H1 (cell line): Measurements from ENCODE around the gene C20orf202. TPM values are rescaled to one million over a fixed set of nuclear protein-coding genes. Genes with fewer than 3 reads are reported as not detected.

Experiments used
- CTCF ChIA-PET: fragments of 300-600 bp; sonication (Branson Sonifier 250); formaldehyde crosslinking; loops from one replicate; lab custom pipeline; 2021; ENCODE audit not compliant: partially characterized antibody; lab: Charles Lee
- POLR2A ChIA-PET: fragments of 300-600 bp; sonication (Branson Sonifier 250); formaldehyde crosslinking; loops from one replicate; lab custom pipeline; 2021; ENCODE audit warnings: inconsistent platforms; ENCODE audit not compliant: partially characterized antibody; lab: Charles Lee
- DNase-seq, 2 experiments: peaks; one replicate each; pipeline versions ENCODE4 v3.0.0 to v3.0.0-alpha.2; 2010 to 2022; ENCODE audit warnings: low spot score in 2 of 2, low read depth in 1 of 2, mixed read lengths in 1 of 2
- FAIRE-seq: peaks from 2 replicates; lab custom pipeline; 2011; peaks lifted over from hg19 to GRCh38; lab: Jason Lieb, UNC
- H2AFZ ChIP-seq: 2 replicates; pipeline ENCODE4 v1.8.1; 2012; ENCODE audit warnings: low read length, inconsistent platforms
- H2AK5ac ChIP-seq: 2 replicates; pipeline ENCODE4 v1.6.1; 2013; ENCODE audit warnings: low read depth, low read length
- H2BK120ac ChIP-seq: replicated peaks from 2 replicates; pipeline ENCODE3; 2013; ENCODE audit warnings: low read depth, low read length, inconsistent platforms
- H2BK12ac ChIP-seq: 2 replicates; pipeline ENCODE4 v1.6.1; 2013; ENCODE audit warnings: low read depth, low read length
- H2BK15ac ChIP-seq: 2 replicates; pipeline ENCODE4 v1.6.1; 2013; ENCODE audit warnings: low read length
- H2BK20ac ChIP-seq: 2 replicates; pipeline ENCODE4 v1.6.1; 2013; ENCODE audit warnings: low read length
- H2BK5ac ChIP-seq: 2 replicates; pipeline ENCODE4 v1.6.1; 2013; ENCODE audit warnings: low read depth, low read length
- H3K14ac ChIP-seq: 2 replicates; pipeline ENCODE4 v1.6.1; 2013; ENCODE audit warnings: inconsistent platforms; ENCODE audit not compliant: insufficient read length
- H3K18ac ChIP-seq: 2 replicates; pipeline ENCODE4 v1.6.1; 2013; ENCODE audit warnings: low read length; ENCODE audit errors: extremely low read depth
- H3K23ac ChIP-seq: 2 replicates; pipeline ENCODE4 v1.6.1; 2013; ENCODE audit warnings: inconsistent platforms; ENCODE audit not compliant: insufficient read length
- H3K23me2 ChIP-seq: 2 replicates; pipeline ENCODE4 v1.6.1; 2013; ENCODE audit warnings: low read depth, low read length
- H3K27ac ChIP-seq: 2 replicates; pipeline ENCODE4 v1.6.1; 2011; ENCODE audit warnings: low read depth, low read length, inconsistent platforms
- H3K27me3 ChIP-seq, 4 experiments: replicated peaks in 1 of 4; 1 replicate in 1 of 4; 2 replicates in 3 of 4; pipeline versions ENCODE4 v1.6.1 to v1.8.1; 2011 to 2013; ENCODE audit warnings: low read length in 3 of 4, mild to moderate bottlenecking in 3 of 4, inconsistent platforms in 2 of 4, mixed read lengths in 2 of 4, moderate library complexity in 1 of 4; ENCODE audit not compliant: control insufficient read depth in 3 of 4, insufficient read depth in 3 of 4; ENCODE audit errors: extremely low read depth in 1 of 4
- H3K36me3 ChIP-seq, 4 experiments: 2 replicates each; pipeline versions ENCODE4 v1.6.1 to v1.8.1; 2011 to 2013; ENCODE audit warnings: mild to moderate bottlenecking in 4 of 4, low read length in 3 of 4, moderate library complexity in 2 of 4, control low read depth in 1 of 4, inconsistent platforms in 1 of 4; ENCODE audit not compliant: insufficient read depth in 4 of 4, control insufficient read depth in 2 of 4
- H3K4ac ChIP-seq: replicated peaks from 2 replicates; pipeline ENCODE3; 2013; ENCODE audit warnings: low read length, low read depth, mixed read lengths, inconsistent platforms; ENCODE audit not compliant: insufficient read length
- H3K4me1 ChIP-seq, 4 experiments: replicated peaks in 1 of 4; 1 replicate in 1 of 4; 2 replicates in 3 of 4; pipeline versions ENCODE4 v1.6.1 to v1.8.1; 2011 to 2013; ENCODE audit warnings: low read length in 3 of 4, inconsistent platforms in 2 of 4, mixed read lengths in 1 of 4; ENCODE audit not compliant: insufficient read depth in 4 of 4, control insufficient read depth in 3 of 4
- H3K4me2 ChIP-seq, 2 experiments: 2 replicates each; pipeline versions ENCODE4 v1.6.1 to v1.8.1; 2011 to 2013; ENCODE audit warnings: low read depth in 2 of 2, low read length in 2 of 2, control low read depth in 1 of 2, inconsistent platforms in 1 of 2, mild to moderate bottlenecking in 1 of 2; ENCODE audit not compliant: insufficient read depth in 1 of 2
- H3K4me3 ChIP-seq, 4 experiments: fragments of 200-600, 300-600 bp in 1 of 4; sonication (generic), shearing (Covaris generic), sonication (Bioruptor Twin) in 1 of 4; 2 replicates each; pipeline versions ENCODE4 v1.5.1 to v1.8.1; 2011 to 2016; ENCODE audit warnings: low read length in 4 of 4, low read depth in 3 of 4, control low read depth in 2 of 4, inconsistent platforms in 2 of 4, mild to moderate bottlenecking in 2 of 4, mixed read lengths in 1 of 4, moderate library complexity in 1 of 4; ENCODE audit not compliant: insufficient read depth in 2 of 4; ENCODE audit errors: extremely low read depth in 1 of 4
- H3K56ac ChIP-seq: replicated peaks from 2 replicates; pipeline ENCODE3; 2013; ENCODE audit warnings: low read depth, mild to moderate bottlenecking, mixed read lengths, low read length, inconsistent platforms; ENCODE audit not compliant: insufficient read length
- H3K79me1 ChIP-seq: 2 replicates; pipeline ENCODE4 v1.6.1; 2013; ENCODE audit warnings: low read depth, low read length, control low read depth
- H3K79me2 ChIP-seq, 2 experiments: 2 replicates each; pipeline versions ENCODE4 v1.6.1 to v1.8.1; 2012 to 2013; ENCODE audit warnings: low read length in 2 of 2, mild to moderate bottlenecking in 2 of 2, inconsistent platforms in 1 of 2; ENCODE audit not compliant: insufficient read depth in 2 of 2, control insufficient read depth in 1 of 2
- H3K9ac ChIP-seq, 4 experiments: replicated peaks in 1 of 4; 1 replicate in 1 of 4; 2 replicates in 3 of 4; pipeline versions ENCODE4 v1.6.1 to v1.8.1; 2011 to 2013; ENCODE audit warnings: low read depth in 3 of 4, low read length in 3 of 4, control low read depth in 2 of 4, mild to moderate bottlenecking in 2 of 4, moderate library complexity in 2 of 4, inconsistent platforms in 1 of 4; ENCODE audit errors: extremely low read depth in 1 of 4
- H3K9me3 ChIP-seq, 2 experiments: 2 replicates each; pipeline versions ENCODE4 v1.6.1 to v1.8.1; 2012 to 2013; ENCODE audit warnings: mild to moderate bottlenecking in 2 of 2, moderate library complexity in 2 of 2, control low read depth in 1 of 2, inconsistent platforms in 1 of 2, low read depth in 1 of 2, low read length in 1 of 2, mixed read lengths in 1 of 2; ENCODE audit not compliant: insufficient read depth in 2 of 2
- H4K20me1 ChIP-seq, 2 experiments: replicated peaks in 1 of 2; 2 replicates each; pipeline versions ENCODE3 to v1.8.1; 2011 to 2013; ENCODE audit warnings: inconsistent platforms in 2 of 2, low read length in 2 of 2, mild to moderate bottlenecking in 1 of 2; ENCODE audit not compliant: insufficient read depth in 2 of 2, control insufficient read depth in 1 of 2
- H4K5ac ChIP-seq: 2 replicates; pipeline ENCODE4 v1.6.1; 2013; ENCODE audit warnings: low read length, low read depth, mixed read lengths, inconsistent platforms; ENCODE audit not compliant: insufficient read length
- H4K8ac ChIP-seq: 2 replicates; pipeline ENCODE4 v1.8.0; 2013; ENCODE audit warnings: mild to moderate bottlenecking, moderate library complexity, low read length, inconsistent platforms; ENCODE audit not compliant: insufficient read depth; ENCODE audit errors: extremely low read depth
- H4K91ac ChIP-seq: replicated peaks from 2 replicates; pipeline ENCODE3; 2013; ENCODE audit warnings: low read length, mixed read lengths, inconsistent platforms; ENCODE audit not compliant: insufficient read length
- BRCA1 ChIP-seq: IDR thresholded peaks from 2 replicates; pipeline ENCODE4 v1.6.1; 2012; ENCODE audit warnings: low read depth, low read length, improper control_type of control experiment
- CBX8 ChIP-seq: fragments of 300-800, 300-1000 bp; sonication (generic); IDR thresholded peaks from 2 replicates; pipeline ENCODE4 v1.7.1; 2016; ENCODE audit warnings: low read depth, low read length, borderline replicate concordance
- CEBPB ChIP-seq: IDR thresholded peaks from 2 replicates; pipeline ENCODE4 v1.6.1; 2012; ENCODE audit warnings: low read depth, low read length
- CHD1 ChIP-seq: IDR thresholded peaks from 2 replicates; pipeline ENCODE4 v1.6.1; 2012; ENCODE audit warnings: low read depth, low read length, improper control_type of control experiment
- CTBP2 ChIP-seq: IDR thresholded peaks from 2 replicates; pipeline ENCODE4 v1.7.0; 2011; ENCODE audit warnings: borderline replicate concordance, mild to moderate bottlenecking, moderate library complexity, mixed read lengths, low read length; ENCODE audit not compliant: insufficient read depth, insufficient read length
- EP300 ChIP-seq, 2 experiments: IDR thresholded peaks; 1 replicate in 1 of 2; 2 replicates in 1 of 2; pipeline ENCODE4 v1.6.1; 2011 to 2012; ENCODE audit warnings: low read depth in 2 of 2, low read length in 2 of 2, mild to moderate bottlenecking in 2 of 2, borderline replicate concordance in 1 of 2, inconsistent platforms in 1 of 2, moderate library complexity in 1 of 2
- SIRT6 ChIP-seq: IDR thresholded peaks from one replicate; pipeline ENCODE4 v1.7.1; 2012; ENCODE audit warnings: low read length, inconsistent platforms
- SIX5 ChIP-seq: IDR thresholded peaks from 2 replicates; pipeline ENCODE4 v1.6.1; 2011; ENCODE audit warnings: mild to moderate bottlenecking, low read depth, low read length
- SP4 ChIP-seq: IDR thresholded peaks from 2 replicates; pipeline ENCODE4 v1.6.1; 2012; ENCODE audit warnings: low read length, inconsistent platforms
- WGBS, 2 experiments: shearing (Covaris generic) in 1 of 2; methylation state at CpG; one replicate each; pipeline versions ENCODE4 v1.1.6 to v1.1.7; 2013 to 2015; ENCODE audit warnings: low lambda C conversion rate in 2 of 2, mixed read lengths in 2 of 2, inconsistent platforms in 1 of 2, low coverage in 1 of 2, missing lambda C conversion rate in 1 of 2; ENCODE audit not compliant: insufficient replicate concordance in 2 of 2, insufficient coverage in 1 of 2, insufficient read length in 1 of 2; ENCODE audit errors: extremely low coverage in 1 of 2, missing lambda C conversion rate in 1 of 2; 5-methylcytosine and 5-hydroxymethylcytosine counted together
- polyA plus RNA-seq, 7 experiments: library from polyadenylated mRNA; depleted of rRNA in 3 of 7; stranded (reverse) in 5 of 7; unstranded in 2 of 7; fragments of >200 nt in 5 of 7; fragments of 200-250 nt in 2 of 7; gene quantifications; 1 replicate in 5 of 7; 2 replicates in 1 of 7; 4 replicates in 1 of 7; pipeline versions ENCODE4 v1.2.1 to v1.2.3, GENCODE V29; 2011 to 2013; ENCODE audit warnings: missing spikeins in 2 of 7, mixed read lengths in 2 of 7
- total RNA-seq: library from RNA; stranded (reverse); fragmentation: NEBNext Ultra II Directional; extraction: Animal tissue kit (Norgen Biotek cat#: 25700); gene quantifications from 2 replicates; pipeline ENCODE4 v1.2.1, GENCODE V29; 2021
- TF ChIP-seq, protein P1 (sequence below), 3 experiments: IDR thresholded peaks; 1 replicate in 2 of 3; 2 replicates in 1 of 3; pipeline versions ENCODE4 v1.5.1 to v1.6.1; 2011; ENCODE audit warnings: low read length in 3 of 3, mild to moderate bottlenecking in 3 of 3, inconsistent platforms in 2 of 3, low read depth in 1 of 3, moderate library complexity in 1 of 3; ENCODE audit not compliant: insufficient read depth in 1 of 3; ENCODE audit errors: control extremely low read depth in 1 of 3
- TF ChIP-seq, protein P2 (sequence below): IDR thresholded peaks from 2 replicates; pipeline ENCODE4 v1.6.1; 2012; ENCODE audit warnings: low read length, inconsistent platforms

C20orf202 gene
- total and polyA plus RNA-seq, 2 of the 8 experiments (the other 6 are each of a cell fraction or from before 2014, with no cell fraction given) = 0.12 TPM; not detected in 1

- Histone ChIP-seq H3K14ac (no peak overlapping the region), H3K4me1 (no peaks in the 10 kb centered on the region), H3K79me2 (no peaks in the 10 kb centered on the region), H4K91ac (no peak overlapping the region), H4K8ac (no peak overlapping the region), H2AK5ac (no peak overlapping the region), H2BK120ac (no peak overlapping the region), H3K23ac (no peak overlapping the region), H3K36me3 (peaks cover 0 to 4% (median 4%) of the 10 kb centered on the region in 4 experiments; a peak in 5 of 8 replicates), H3K27me3 (no peaks in the 10 kb centered on the region), H2BK20ac (no peak overlapping the region), H3K56ac (no peak overlapping the region), H3K27ac (no peak overlapping the region), H3K79me1 (no peaks in the 10 kb centered on the region), H3K4me3 (no peak overlapping the region), H3K4ac (no peak overlapping the region), H4K20me1 (no peaks in the 10 kb centered on the region), H2BK5ac (no peak overlapping the region), H3K18ac (no peak overlapping the region), H3K9me3 (no peaks in the 10 kb centered on the region), H2BK15ac (no peak overlapping the region), H3K9ac (no peak overlapping the region), H2BK12ac (no peak overlapping the region), H3K23me2 (no peaks in the 10 kb centered on the region), H4K5ac (no peak overlapping the region), H2AFZ (no peak overlapping the region), H3K4me2 (no peak overlapping the region)
- ChIA-PET CTCF (no interaction called here), POLR2A (no interaction called here)
- DNase-seq = no peak
- WGBS, 2 experiments = 83% methylated on average over 3 of the region's 3 CpGs; no CpG with 5 or more reads in 1 of the 2 experiments
- TF ChIP-seq BRCA1 (no peak), EP300 (IDR thresholded peaks at IDR 0.05; ENCODE audit: borderline replicate concordance in 1 of 2, low read depth in 2 of 2, low read length in 2 of 2) (no peak), SP4 (no peak), SIX5 (no peak), CHD1 (no peak), CTBP2 (no peak), CEBPB (no peak), CBX8 (no peak), SIRT6 (no peak)
- TF ChIP-seq, protein P1, sequence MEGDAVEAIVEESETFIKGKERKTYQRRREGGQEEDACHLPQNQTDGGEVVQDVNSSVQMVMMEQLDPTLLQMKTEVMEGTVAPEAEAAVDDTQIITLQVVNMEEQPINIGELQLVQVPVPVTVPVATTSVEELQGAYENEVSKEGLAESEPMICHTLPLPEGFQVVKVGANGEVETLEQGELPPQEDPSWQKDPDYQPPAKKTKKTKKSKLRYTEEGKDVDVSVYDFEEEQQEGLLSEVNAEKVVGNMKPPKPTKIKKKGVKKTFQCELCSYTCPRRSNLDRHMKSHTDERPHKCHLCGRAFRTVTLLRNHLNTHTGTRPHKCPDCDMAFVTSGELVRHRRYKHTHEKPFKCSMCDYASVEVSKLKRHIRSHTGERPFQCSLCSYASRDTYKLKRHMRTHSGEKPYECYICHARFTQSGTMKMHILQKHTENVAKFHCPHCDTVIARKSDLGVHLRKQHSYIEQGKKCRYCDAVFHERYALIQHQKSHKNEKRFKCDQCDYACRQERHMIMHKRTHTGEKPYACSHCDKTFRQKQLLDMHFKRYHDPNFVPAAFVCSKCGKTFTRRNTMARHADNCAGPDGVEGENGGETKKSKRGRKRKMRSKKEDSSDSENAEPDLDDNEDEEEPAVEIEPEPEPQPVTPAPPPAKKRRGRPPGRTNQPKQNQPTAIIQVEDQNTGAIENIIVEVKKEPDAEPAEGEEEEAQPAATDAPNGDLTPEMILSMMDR (IDR thresholded peaks at IDR 0.05; ENCODE audit: control extremely low read depth in 1 of 3, insufficient read depth in 1 of 3, low read depth in 1 of 3, low read length in 3 of 3) = no peak
- TF ChIP-seq, protein P2, sequence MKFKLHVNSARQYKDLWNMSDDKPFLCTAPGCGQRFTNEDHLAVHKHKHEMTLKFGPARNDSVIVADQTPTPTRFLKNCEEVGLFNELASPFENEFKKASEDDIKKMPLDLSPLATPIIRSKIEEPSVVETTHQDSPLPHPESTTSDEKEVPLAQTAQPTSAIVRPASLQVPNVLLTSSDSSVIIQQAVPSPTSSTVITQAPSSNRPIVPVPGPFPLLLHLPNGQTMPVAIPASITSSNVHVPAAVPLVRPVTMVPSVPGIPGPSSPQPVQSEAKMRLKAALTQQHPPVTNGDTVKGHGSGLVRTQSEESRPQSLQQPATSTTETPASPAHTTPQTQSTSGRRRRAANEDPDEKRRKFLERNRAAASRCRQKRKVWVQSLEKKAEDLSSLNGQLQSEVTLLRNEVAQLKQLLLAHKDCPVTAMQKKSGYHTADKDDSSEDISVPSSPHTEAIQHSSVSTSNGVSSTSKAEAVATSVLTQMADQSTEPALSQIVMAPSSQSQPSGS = no peak
- no peak for FAIRE-seq
Observed at GRCh38 chr20:1155342-1155741, 47.9 kb upstream of the C20orf202 start.
